Measurements from ENCODE around the gene IQCE. TPM values are rescaled to one million over a fixed set of nuclear protein-coding genes. Genes with fewer than 3 reads are reported as not detected.

Gene IQCE
- total and polyA plus RNA-seq, 2 experiments from 2014 or later: 14.7 to 14.9 TPM

DNA sequence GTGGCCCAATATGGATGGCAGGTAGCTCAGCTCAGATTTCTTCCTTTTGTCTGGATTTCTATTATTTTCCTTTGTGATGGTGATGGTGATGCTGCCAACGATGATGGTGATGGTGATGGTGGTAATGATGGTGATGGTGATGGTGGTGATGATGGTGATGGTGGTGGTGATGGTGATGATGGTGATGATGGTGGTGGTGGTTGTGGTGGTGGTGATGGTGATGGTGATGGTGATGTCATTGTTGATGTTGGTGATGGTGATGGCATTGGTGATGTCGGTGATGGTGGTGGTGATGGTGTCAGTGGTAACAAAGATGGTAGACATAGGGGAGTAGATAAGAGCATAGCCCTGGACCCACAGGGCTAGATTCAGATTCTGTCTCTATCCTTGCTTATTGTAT lies 98.4 kb downstream of the IQCE start:
- WGBS, 2 experiments (ENCODE audit: low coverage in 1 of 2, low lambda C conversion rate in 2 of 2, missing lambda C conversion rate in 2 of 2): 86 to 95% methylated on average over 2 of the region's 2 CpGs
- Histone ChIP-seq H3K4me2 (ENCODE audit: unreplicated experiment) (no peak overlapping the region), H3K27ac (no peak overlapping the region), H3K27me3 (replicated peaks; ENCODE audit: insufficient read depth) (no peaks in the 10 kb centered on the region), H4K20me1 (ENCODE audit: insufficient read depth) (no peaks in the 10 kb centered on the region), H3K4me1 (ENCODE audit: insufficient read depth) (no peaks in the 10 kb centered on the region), H3K9me3 (ENCODE audit: low read depth) (no peaks in the 10 kb centered on the region), H3K36me3 (ENCODE audit: low read depth) (no peaks in the 10 kb centered on the region; the same call in 1 of the 2 replicates), H3K4me3 (no peak overlapping the region), H3K9me2 (ENCODE audit: insufficient read depth) (no peaks in the 10 kb centered on the region), H3K79me2 (ENCODE audit: insufficient read depth) (no peaks in the 10 kb centered on the region), H3K9ac (no peak overlapping the region), H2AFZ (no peak overlapping the region), H3F3A (ENCODE audit: insufficient read depth) (no peaks in the 10 kb centered on the region)
- DNase-seq: no peak
- in situ Hi-C loops (cut with MboI): no loop called here
- TF ChIP-seq EZH2 (IDR thresholded peaks at IDR 0.05; ENCODE audit: insufficient read depth, poor library complexity, severe bottlenecking) (no peak), EZH2phosphoT487 (IDR thresholded peaks at IDR 0.05; ENCODE audit: insufficient read depth, low read depth) (no peak)

DNA sequence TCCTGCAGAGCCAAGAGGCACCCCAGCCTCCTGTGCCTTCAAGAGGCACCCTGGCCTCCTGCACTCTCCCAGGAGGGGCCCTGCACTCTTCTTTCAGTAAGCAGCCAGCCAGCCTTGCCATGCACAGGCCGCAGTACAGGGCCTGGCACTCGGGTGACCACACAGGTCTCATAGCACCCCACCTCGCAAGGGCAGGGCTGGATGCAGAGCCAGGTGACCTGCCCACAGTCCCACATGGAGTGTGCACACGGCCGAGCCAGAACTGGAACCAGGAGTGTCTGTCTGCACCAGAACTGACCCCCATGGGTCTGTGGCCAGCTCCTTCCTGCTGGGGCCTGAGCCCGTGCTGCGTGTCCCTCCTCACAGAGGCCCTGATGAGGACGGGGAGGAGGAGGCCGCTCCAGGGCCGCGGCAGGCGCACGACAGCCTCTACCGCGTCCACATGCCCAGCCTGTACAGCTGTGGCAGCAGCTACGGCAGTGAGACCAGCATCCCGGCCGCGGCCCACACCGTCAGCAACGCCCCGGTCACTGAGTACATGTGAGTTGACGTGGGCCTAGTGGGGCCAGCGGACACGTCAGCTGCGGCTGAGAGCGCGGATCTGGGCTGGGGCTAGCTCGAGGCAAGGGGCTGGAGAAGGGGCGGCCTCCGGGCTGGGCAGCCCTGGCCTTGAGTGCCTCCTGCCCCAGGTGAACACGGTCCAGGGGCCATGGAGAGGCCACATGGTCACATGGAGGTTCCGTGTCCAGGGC lies 99.3 kb downstream of the IQCE start:
- WGBS, 2 experiments (ENCODE audit: low coverage in 1 of 2, low lambda C conversion rate in 2 of 2, missing lambda C conversion rate in 2 of 2): 93 to 95% methylated on average over 30 to 31 of the region's 33 CpGs
- no peaks in the 10 kb centered on the region for H3K4me1 ChIP-seq (ENCODE audit: insufficient read depth)
- TF ChIP-seq EZH2phosphoT487 (IDR thresholded peaks at IDR 0.05; ENCODE audit: insufficient read depth, low read depth) (no peak), EZH2 (IDR thresholded peaks at IDR 0.05; ENCODE audit: insufficient read depth, poor library complexity, severe bottlenecking) (no peak)
- H3K9ac ChIP-seq: no peak overlapping the region
- H2AFZ ChIP-seq: no peak overlapping the region
- H3K4me2 ChIP-seq (ENCODE audit: unreplicated experiment): no peak overlapping the region
- no peak overlapping the region for H3K27ac ChIP-seq
- no peak overlapping the region for H3K4me3 ChIP-seq
- H3F3A ChIP-seq (ENCODE audit: insufficient read depth): no peaks in the 10 kb centered on the region
- DNase-seq: no peak
- no peaks in the 10 kb centered on the region; the same call in 1 of the 2 replicates for H3K36me3 ChIP-seq (ENCODE audit: low read depth)
- in situ Hi-C loops (cut with MboI): no loop called here
- no peaks in the 10 kb centered on the region for H3K9me3 ChIP-seq (ENCODE audit: low read depth)
- H4K20me1 ChIP-seq (ENCODE audit: insufficient read depth): no peaks in the 10 kb centered on the region
- H3K9me2 ChIP-seq (ENCODE audit: insufficient read depth): no peaks in the 10 kb centered on the region
- no peaks in the 10 kb centered on the region for H3K79me2 ChIP-seq (ENCODE audit: insufficient read depth)
- no peaks in the 10 kb centered on the region for H3K27me3 ChIP-seq (replicated peaks; ENCODE audit: insufficient read depth)

DNA sequence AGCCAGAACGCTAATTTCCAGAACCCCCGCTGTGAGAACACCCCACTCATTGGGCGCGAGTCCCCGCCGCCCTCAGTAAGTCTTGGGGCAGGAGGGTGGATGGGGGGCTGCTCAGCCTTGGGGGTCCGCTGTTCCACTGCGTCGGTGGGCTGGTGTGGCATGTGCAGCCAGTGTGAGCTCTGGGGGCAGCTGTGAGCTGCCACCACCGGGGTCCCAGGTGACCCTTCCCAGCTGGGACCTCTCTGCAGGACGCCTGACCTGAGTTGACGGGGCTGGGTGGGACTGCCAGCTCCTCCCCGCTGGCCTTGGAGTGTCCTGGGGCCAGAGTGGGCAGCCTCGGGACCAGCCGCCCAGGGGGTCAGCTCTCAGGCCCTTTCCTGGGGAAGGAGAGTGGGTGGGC lies 100.2 kb downstream of the IQCE start:
- Histone ChIP-seq H3K79me2 (ENCODE audit: insufficient read depth) (no peaks in the 10 kb centered on the region), H3K4me3 (no peak overlapping the region), H2AFZ (no peak overlapping the region), H3K9me2 (ENCODE audit: insufficient read depth) (no peaks in the 10 kb centered on the region), H3F3A (ENCODE audit: insufficient read depth) (no peaks in the 10 kb centered on the region), H3K27me3 (replicated peaks; ENCODE audit: insufficient read depth) (no peaks in the 10 kb centered on the region), H4K20me1 (ENCODE audit: insufficient read depth) (no peaks in the 10 kb centered on the region), H3K36me3 (ENCODE audit: low read depth) (no peaks in the 10 kb centered on the region; the same call in 1 of the 2 replicates), H3K4me2 (ENCODE audit: unreplicated experiment) (no peak overlapping the region), H3K4me1 (ENCODE audit: insufficient read depth) (no peaks in the 10 kb centered on the region), H3K9me3 (ENCODE audit: low read depth) (no peaks in the 10 kb centered on the region), H3K27ac (no peak overlapping the region), H3K9ac (no peak overlapping the region)
- no peak for DNase-seq
- in situ Hi-C loops (cut with MboI): no loop called here
- 99 to 100% methylated on average over 15 of the region's 15 CpGs for WGBS, 2 experiments (ENCODE audit: low coverage in 1 of 2, low lambda C conversion rate in 2 of 2, missing lambda C conversion rate in 2 of 2)
- TF ChIP-seq EZH2 (IDR thresholded peaks at IDR 0.05; ENCODE audit: insufficient read depth, poor library complexity, severe bottlenecking) (no peak), EZH2phosphoT487 (IDR thresholded peaks at IDR 0.05; ENCODE audit: insufficient read depth, low read depth) (no peak)

DNA sequence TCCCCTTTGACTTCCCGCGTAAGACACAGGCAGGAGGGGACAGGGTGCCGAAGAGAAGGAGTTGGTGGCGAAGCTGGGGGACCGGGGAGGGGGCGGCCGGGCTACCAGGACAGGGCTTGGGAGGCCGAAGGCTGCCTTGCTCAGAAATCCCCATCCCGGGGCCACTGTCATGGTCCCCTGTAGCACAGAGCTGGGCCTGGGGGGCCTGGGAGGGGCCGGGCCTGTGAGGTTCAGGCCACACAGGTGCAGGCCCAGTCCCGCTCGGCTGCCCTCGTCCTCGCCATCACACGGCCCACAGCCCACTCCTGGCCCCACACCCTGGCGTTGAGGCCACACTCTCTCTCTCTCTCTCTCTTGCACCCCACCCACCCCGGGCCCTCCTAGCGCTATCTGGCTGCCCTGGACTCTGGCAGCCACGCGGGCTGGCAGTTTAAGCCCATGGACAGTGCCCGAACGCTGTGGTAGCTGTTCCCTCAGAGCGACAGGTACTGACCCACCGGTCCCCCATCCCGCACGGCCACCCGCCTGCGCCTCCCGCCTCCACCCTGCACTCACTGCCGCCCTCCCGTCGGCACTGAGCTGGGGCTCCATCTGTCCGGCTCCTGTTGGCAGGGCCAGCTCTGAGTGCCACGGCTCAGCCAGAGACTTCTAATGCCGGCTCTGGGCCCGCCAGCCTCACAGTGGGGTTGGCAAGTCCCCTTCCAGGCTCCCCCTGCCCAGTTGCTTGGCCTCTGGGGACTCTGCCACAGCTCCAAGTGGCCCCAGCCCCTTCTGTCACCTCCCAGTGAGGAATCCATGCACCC lies 101.0 kb downstream of the IQCE start:
- 77 to 80% methylated on average over 18 to 34 of the region's 36 CpGs for WGBS, 2 experiments (ENCODE audit: low coverage in 1 of 2, low lambda C conversion rate in 2 of 2, missing lambda C conversion rate in 2 of 2)
- DNase-seq: no peak
- Histone ChIP-seq H3K9ac (0 out of 2 replicates have a peak overlapping the region, but pooled peaks have one; percentile 2), H4K20me1 (ENCODE audit: insufficient read depth) (no peaks in the 10 kb centered on the region), H3K4me1 (ENCODE audit: insufficient read depth) (no peaks in the 10 kb centered on the region), H3K9me2 (ENCODE audit: insufficient read depth) (no peaks in the 10 kb centered on the region), H3K4me3 (no peak overlapping the region), H3K27ac (no peak overlapping the region), H3F3A (ENCODE audit: insufficient read depth) (no peaks in the 10 kb centered on the region), H3K36me3 (ENCODE audit: low read depth) (no peaks in the 10 kb centered on the region; the same call in 1 of the 2 replicates), H3K27me3 (replicated peaks; ENCODE audit: insufficient read depth) (no peaks in the 10 kb centered on the region), H3K9me3 (ENCODE audit: low read depth) (no peaks in the 10 kb centered on the region), H3K4me2 (ENCODE audit: unreplicated experiment) (no peak overlapping the region), H2AFZ (no peak overlapping the region), H3K79me2 (ENCODE audit: insufficient read depth) (no peaks in the 10 kb centered on the region)
- TF ChIP-seq EZH2 (IDR thresholded peaks at IDR 0.05; ENCODE audit: insufficient read depth, poor library complexity, severe bottlenecking) (no peak), EZH2phosphoT487 (IDR thresholded peaks at IDR 0.05; ENCODE audit: insufficient read depth, low read depth) (no peak)
- in situ Hi-C loops (cut with MboI): no loop called here

Measured in GM23248 (cell line).